Measurements from ENCODE around the gene SYT8.

GRCh38 chr11:1879342-1879940, 44.7 kb downstream of the SYT8 start:
- TF ChIP-seq CTCF (IDR thresholded peaks at IDR 0.05) (no peak), EZH2phosphoT487 (IDR thresholded peaks at IDR 0.05) (no peak)

All from neural progenitor cell (in vitro differentiated cells).